Frontal cortex (tissue), 4 donors: ENCODE results near the gene IGF1R. TPM values are rescaled to one million over a fixed set of nuclear protein-coding genes. Genes with fewer than 3 reads are reported as not detected.

Source experiments
- DNase-seq, 2 donors: peaks; one replicate each; pipeline ENCODE4 v3.0.0; 2012; ENCODE audit warnings: low spot score in 2 of 2
- FAIRE-seq: peaks from 2 replicates; lab custom pipeline; 2012; peaks lifted over from hg19 to GRCh38; lab: Jason Lieb, UNC
- total RNA-seq: library from RNA; depleted of rRNA; stranded (reverse); fragments of >200 nt; gene quantifications from one replicate; pipeline ENCODE4 v1.2.3, GENCODE V29; 2014
- donor health status: control.
- donor health status: control.
- donor health status: control.

IGF1R gene
- total RNA-seq, 1 donor from 2014 or later = 28.1 TPM

DNA sequence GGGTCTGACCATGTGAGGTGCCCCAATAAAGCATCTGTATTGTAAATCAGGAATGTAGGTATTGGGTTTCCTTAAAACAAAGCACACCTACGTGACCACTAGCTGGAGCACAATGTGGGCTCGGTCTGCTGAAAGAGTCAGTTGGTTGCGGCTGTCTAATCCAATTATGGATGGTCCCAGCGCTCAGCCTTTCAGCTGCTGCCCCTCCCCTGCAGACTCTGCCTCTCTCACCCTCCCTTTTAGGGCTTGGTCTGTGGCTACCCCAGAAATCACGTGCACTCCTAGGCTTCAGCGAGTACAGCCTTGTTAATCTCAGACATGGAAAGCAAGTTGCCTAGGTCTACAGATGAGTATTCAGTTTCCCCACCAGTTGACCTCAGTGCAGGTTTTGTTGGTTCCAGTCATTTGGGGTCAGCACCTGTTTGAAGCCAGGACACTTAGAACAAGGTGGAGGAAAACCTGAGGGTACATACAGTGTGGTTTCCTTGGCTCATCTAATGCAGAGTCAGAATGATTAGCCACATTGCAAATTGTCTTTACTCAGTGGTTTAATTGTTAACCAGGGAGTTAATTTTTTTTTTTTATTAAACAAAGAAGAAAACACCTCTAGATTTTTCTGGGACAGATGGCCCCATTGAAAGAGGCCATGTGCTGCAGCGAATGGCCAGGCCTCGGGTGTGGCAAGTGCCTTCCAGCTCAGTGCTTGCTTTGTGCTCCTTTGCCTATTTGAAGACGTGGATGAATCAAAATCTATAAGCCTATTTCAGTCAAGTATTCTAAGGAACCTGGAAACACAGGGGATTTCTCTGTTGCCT, 137.7 kb downstream of the IGF1R start:
- FAIRE-seq = no peak
- no peak for DNase-seq

DNA sequence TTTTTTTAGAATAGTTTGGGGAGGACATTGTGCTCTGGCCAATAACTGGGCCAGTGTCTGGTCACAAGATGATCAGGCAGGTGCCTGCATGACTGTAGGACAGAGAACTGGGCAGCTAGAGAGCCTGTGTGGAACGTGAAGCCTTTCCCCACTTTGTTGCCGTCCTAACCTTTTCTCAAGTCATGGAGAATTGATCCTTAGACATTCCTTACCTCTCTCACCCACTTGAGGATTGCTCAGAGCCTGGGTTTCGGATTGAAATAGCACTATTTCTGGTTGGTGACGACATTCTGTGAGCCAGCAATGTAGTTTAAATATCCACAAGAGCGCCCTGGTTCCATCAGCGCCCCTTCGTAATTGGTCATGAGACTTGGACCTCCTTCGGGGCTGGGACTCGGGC, 138.4 kb downstream of the IGF1R start:
- no peak for DNase-seq
- no peak for FAIRE-seq

DNA sequence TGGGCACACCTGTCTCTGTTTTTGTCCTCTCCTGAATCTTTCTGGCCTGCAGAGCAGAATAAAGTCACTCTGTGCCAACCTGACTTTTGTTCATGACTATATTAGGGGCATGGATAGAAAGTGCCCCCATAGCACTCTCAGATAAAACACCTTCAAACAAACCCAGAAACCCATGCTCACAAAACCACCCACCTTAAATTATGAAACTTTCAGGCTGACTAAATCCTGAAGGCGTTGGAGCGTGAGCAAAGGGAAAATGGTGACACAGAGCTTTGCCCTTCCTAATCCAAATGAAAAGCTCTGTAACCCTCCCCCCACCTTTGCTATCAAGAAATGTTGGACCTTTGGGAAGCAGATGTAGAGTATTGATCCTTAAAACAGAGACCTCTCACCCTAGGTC, 138.9 kb downstream of the IGF1R start:
- no peak for DNase-seq
- no peak for FAIRE-seq

DNA sequence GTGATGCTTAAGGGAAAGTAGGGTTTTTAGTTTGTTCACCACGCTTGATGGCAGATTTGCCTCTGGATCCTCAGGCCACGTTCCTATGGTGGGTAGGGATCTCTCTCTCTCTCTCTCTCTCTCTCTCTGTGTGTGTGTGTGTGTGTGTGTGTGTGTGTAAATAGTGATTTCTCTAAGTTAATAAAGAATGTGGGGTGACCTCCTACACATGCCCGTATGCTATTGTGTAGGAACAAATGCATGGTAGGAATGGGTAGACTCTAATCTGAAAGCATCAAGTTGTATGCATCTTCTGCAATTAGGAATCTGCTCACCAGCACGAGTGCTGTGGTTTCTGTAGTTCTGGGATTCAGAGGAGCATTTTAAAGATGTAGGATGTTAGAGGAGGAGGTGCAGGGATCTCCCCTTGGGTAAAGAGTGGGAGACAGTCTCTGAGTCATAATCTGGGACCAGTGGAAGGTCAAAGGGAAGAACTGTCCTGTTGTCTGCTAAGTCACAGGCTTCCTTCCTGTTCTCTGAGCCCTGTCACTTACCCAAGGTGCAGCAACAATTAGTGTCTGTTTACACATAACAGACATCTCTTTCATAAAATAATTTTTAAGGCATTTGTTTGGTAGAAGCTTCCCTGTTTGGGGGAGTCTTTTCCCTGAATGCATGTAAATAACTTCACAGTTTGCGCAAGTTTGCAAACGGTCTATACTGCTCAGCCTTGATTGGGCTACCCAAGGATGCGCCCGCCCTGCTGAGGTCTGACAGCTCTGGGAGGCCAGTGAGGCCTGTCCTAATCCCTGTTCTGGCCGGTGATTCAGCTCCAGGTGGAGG, 139.8 kb downstream of the IGF1R start:
- no peak for DNase-seq
- no peak for FAIRE-seq

GRCh38 chr15:98789020-98789419, 140.7 kb downstream of the IGF1R start:
- FAIRE-seq (no peak), DNase-seq (no peak)

- no peak for FAIRE-seq
- DNase-seq = no peak
Observed at GRCh38 chr15:98790270-98790669, 141.9 kb downstream of the IGF1R start.

GRCh38 chr15:98791046-98791701, 142.8 kb downstream of the IGF1R start:
- FAIRE-seq = no peak
- DNase-seq = no peak

DNA sequence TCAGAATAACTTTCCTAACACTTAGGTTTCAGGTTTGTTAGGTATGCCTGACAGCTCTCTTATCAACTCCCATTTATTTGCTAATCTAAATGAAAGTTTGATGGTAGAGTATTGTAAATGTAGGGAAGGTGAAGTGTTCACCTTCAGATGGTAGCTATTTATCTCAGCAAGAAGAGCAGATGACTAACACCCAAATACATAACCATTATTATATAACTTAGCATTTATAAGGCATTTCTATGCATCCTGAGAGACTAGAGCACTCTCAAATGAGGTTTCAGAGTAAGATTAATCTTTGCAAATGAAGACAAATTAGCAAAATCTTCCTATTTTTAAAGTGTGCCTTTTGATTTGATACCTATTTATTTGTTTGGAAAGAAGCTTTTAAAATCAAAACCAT, 143.8 kb downstream of the IGF1R start:
- FAIRE-seq = no peak
- DNase-seq = no peak

DNA sequence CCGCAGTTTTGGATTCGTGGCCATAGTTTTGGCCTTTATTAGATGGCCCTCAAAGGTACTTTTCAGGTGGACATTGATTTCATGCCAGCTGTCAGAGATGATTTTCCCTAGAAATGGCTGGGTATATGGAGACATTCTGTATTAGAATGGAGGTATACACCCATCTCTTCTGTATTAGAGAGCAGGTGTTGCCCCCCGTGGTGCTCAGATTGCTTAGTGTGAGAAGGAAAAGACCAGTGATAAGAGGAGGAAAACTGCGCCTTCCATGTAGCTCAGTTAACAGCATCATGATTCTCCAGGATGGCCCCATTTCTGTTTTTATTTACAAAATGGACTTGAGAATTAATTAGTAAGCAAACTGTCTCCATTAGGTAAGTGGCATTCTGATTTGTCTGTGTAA, 145.9 kb downstream of the IGF1R start:
- FAIRE-seq = no peak
- no peak for DNase-seq

DNA sequence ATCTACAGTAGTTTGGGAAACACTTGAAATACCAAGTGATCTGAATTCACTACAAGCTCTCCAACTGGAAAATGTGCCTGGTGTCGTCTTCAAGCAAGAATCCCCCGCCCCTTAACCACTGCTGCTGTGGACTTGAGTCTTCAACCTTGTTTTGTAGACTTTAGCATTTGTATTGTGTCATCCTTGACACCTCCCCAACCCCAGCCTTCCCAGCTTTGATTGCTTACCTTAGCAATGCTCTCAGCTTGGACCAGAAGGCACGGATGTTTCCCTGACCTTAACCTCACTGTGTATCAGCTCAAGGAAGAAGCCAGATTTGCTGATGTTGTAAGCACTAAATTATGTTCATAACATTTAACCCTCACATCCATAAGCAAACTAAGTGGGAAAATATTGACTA, 146.4 kb downstream of the IGF1R start:
- DNase-seq (no peak), FAIRE-seq (no peak)

- DNase-seq (no peak), FAIRE-seq (no peak)
Observed at GRCh38 chr15:98795980-98796379, 147.6 kb downstream of the IGF1R start.

GRCh38 chr15:98796685-98797357, 148.5 kb downstream of the IGF1R start:
- FAIRE-seq = no peak

DNA sequence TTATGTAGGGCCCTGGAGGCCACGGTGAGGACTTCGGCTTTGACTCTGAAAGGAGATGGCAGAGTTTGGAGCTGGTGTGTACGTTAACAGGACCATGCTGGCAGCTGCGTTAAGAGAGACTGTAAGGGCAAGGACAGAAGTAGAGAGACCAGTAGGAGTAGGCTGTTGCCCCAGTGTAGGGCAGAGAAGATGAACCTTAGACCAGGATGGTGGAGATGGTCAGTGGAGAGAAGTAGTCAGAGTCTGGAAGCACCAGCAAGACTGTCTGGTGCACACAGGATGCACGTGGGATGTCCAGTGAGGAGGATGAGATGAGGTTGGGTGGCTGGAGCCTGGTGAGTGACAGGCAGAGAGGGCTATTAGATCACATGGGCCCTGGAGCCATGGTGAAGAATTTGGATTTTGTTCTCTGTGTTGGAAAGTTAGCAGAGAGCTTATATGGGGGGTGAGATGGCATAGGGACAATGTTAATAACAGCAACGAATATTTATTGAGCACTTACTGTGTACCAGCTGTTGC, 150.1 kb downstream of the IGF1R start:
- DNase-seq (no peak), FAIRE-seq (no peak)

More at GRCh38 chr15:98796685-98797357, 148.5 kb downstream of the IGF1R start:
- no peak for DNase-seq

DNA sequence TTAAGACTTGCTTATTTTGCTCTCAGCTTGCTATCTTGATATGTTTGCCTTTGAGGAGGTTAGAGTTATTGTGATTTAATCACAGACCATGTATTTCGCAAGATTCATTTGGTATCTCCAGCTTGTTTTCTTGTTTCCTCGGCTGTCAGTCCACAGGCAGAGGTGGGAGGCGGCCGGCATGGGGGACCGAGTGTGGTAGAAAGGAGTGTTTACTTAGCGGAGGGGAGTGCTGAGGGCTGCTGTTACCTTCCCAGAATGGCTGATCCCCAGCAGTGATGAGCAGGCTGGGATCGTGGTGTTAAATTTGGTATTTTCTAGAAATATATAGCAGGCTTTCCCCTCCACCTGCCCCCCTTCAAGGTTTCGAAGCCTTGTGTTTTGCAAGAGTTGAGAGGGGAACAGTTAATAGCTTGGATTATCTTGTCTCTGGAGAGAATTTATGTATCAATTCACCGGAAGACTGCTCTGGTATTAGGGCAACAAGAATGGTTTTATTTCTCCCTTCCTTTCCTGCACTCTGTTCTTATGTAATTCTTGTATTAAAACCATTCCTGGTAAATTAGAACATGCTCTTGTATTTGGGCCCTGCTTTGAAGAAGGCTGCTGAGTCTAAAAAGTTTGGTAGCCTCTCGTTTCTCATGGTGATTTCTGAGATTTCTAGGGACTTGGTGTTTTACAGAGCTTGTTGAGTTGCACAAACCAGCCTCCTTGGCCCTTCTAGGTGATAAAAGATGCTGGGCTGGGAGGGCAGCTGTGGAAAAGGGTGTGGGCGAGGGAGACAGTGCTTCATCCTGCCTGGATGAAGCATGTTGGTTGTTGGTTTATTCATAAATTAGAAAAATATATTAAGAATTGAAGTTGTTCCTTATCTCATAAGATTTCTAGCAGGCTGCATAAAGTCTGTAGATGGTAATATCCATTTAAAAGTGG, 151.4 kb downstream of the IGF1R start:
- FAIRE-seq (no peak), DNase-seq (no peak)

DNA sequence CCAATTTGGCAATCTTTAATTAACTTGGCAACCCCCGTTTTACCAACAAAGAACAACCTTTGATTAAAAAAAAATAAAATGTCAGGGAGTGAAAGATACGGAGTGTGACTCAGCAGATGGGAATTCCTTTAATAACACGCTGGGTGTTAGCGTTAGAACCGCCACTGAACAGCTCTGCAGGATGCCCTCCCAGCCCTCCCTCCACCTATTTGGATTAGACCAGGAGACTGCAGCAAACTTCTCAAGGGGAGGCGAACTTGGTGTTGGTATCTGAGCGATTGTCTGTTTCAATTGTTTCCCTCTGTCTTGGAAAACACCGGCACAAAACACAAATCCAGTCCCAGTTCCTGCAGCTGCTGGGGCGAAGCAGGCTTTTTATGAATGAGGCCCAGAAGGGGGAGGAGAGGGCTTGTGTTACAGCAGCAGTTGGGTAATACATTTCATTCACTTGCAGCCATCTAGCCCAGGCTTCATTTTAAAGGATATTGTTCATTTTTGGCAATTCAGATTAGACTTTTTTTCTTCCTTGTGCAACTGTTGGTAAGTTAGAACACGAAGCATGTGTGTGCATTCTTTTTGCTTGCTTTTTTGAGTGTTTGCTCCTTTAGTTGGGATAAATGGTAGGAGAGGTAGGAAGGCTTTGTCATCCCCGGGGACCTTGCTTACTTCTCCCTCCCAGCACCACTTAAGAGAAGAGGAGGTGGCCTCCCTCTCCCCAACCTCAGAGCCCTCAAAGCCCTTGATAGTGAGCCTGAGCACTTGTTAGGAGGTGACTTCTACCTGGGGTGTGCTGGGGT, 152.3 kb downstream of the IGF1R start:
- DNase-seq = peak in 1 of 2 donors; percentile 45
- FAIRE-seq = no peak

- DNase-seq (peak in 1 of 2 donors; percentile 44), FAIRE-seq (no peak)
Observed at GRCh38 chr15:98801234-98801561, 152.9 kb downstream of the IGF1R start.

DNA sequence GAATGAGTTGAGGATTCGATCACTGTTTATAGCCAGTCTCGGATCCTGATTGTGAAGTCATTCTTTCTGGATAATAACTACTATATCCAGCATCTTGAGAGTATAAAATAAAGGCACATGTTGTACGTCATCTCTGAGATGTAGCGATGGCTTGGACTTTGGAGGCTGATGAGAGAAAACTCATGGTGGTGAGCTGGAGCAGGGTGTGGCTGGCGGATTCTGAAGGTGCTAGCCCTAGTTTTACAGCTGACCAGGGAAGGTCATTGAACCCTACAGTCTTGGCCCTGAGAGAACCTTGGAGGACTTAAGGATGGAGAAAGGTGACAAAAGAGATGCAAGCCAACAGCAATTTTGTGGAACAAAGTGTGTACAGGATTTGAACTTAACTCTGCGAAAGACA, 153.8 kb downstream of the IGF1R start:
- DNase-seq = no peak
- FAIRE-seq = no peak
